ENCODE data around the gene PGBD4. TPM values are rescaled to one million over a fixed set of nuclear protein-coding genes. Genes with fewer than 3 reads are reported as not detected.
"Not testable (repeated sequence)": the region's sequence is repeated elsewhere in the genome, so short reads cannot be mapped to it uniquely, and the experiment has no call there.

The PGBD4 gene
- total RNA-seq, 2 donors from 2014 or later: 0.68 to 0.93 TPM

- Mint-ChIP-seq H3K36me3 (ENCODE audit: low read depth) (no peaks in the 10 kb centered on the region), H3K9me3 (peaks cover 7% of the 10 kb centered on the region), H3K4me1 (no peaks in the 10 kb centered on the region), H3K27me3 (ENCODE audit: insufficient read depth) (no peaks in the 10 kb centered on the region), H3K4me3 (no peak overlapping the region), H3K27ac (no peak overlapping the region)
- Histone ChIP-seq H3K27ac (ENCODE audit: low read depth, low read length) (no peak overlapping the region), H3K27me3 (ENCODE audit: control insufficient read depth, insufficient read depth, low read length, poor library complexity, severe bottlenecking) (no peaks in the 10 kb centered on the region), H3K9ac (ENCODE audit: extremely low read depth, low read length, poor library complexity, severe bottlenecking) (no peak overlapping the region), H3K36me3 (ENCODE audit: control insufficient read depth, insufficient read depth, low read length) (no peaks in the 10 kb centered on the region), H3K9me3 (ENCODE audit: control insufficient read depth, low read length) (peaks cover 4% of the 10 kb centered on the region), H3K4me3 (ENCODE audit: low read length) (no peak overlapping the region), H3K4me1 (ENCODE audit: control insufficient read depth, insufficient read depth, low read length) (no peaks in the 10 kb centered on the region)
- no peak for TF ChIP-seq CTCF (conservative IDR thresholded peaks at IDR 0.05)
- WGBS, 2 experiments (ENCODE audit: insufficient coverage in 1 of 2, insufficient read length in 1 of 2): 95 to 96% methylated on average over 3 of the region's 4 CpGs
- DNase-seq: no peak
Measured at GRCh38 chr15:34119291-34119690, 17.4 kb downstream of the PGBD4 start.

DNA sequence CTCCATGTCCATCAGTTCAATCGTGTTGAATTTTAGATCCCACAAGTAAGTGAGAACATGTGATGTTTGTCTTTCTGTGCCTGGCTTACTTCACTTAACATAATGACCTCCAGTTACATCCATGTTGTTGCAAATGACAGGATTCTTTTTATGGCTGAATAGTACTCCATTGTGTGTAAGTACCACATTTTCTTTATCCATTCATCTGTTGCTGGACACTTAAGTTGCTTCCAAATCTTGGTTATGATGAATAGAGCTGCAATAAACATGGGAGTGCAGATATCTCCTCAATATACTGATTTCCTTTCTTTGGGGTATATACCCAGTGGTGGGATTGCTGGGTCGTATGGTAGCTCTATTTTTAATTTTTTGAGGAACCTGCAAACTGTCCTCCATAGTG lies 18.5 kb downstream of the PGBD4 start:
- H3K27ac Mint-ChIP-seq, H3K4me1 Mint-ChIP-seq: not testable (repeated sequence)
- 92% methylated on average over 2 of the region's 2 CpGs; no CpG with 5 or more reads in 1 of the 2 experiments for WGBS, 2 experiments (ENCODE audit: insufficient coverage in 1 of 2, insufficient read length in 1 of 2)

GRCh38 chr15:34121786-34122185 lies 19.9 kb downstream of the PGBD4 start:
- not testable (repeated sequence) for H3K4me1 ChIP-seq (ENCODE audit: control insufficient read depth, insufficient read depth, low read length); H3K27me3 Mint-ChIP-seq (ENCODE audit: insufficient read depth); H3K4me1 Mint-ChIP-seq; H3K27me3 ChIP-seq (ENCODE audit: control insufficient read depth, insufficient read depth, low read length, poor library complexity, severe bottlenecking); DNase-seq; H3K4me3 Mint-ChIP-seq; H3K27ac ChIP-seq (ENCODE audit: low read depth, low read length); H3K9me3 Mint-ChIP-seq; H3K27ac Mint-ChIP-seq; H3K4me3 ChIP-seq (ENCODE audit: low read length); H3K36me3 ChIP-seq (ENCODE audit: control insufficient read depth, insufficient read depth, low read length); H3K9ac ChIP-seq (ENCODE audit: extremely low read depth, low read length, poor library complexity, severe bottlenecking); H3K36me3 Mint-ChIP-seq (ENCODE audit: low read depth); H3K9me3 ChIP-seq (ENCODE audit: control insufficient read depth, low read length)
- WGBS, 2 experiments (ENCODE audit: insufficient coverage in 1 of 2, insufficient read length in 1 of 2): 81 to 87% methylated on average over 8 to 12 of the region's 12 CpGs

More for the DNA sequence above, 18.5 kb downstream of the PGBD4 start:
- not testable (repeated sequence) for H3K9me3 Mint-ChIP-seq; H3K36me3 Mint-ChIP-seq (ENCODE audit: low read depth); H3K9me3 ChIP-seq (ENCODE audit: control insufficient read depth, low read length); H3K27me3 ChIP-seq (ENCODE audit: control insufficient read depth, insufficient read depth, low read length, poor library complexity, severe bottlenecking); H3K4me3 Mint-ChIP-seq; H3K27me3 Mint-ChIP-seq (ENCODE audit: insufficient read depth); DNase-seq; H3K4me1 ChIP-seq (ENCODE audit: control insufficient read depth, insufficient read depth, low read length); H3K36me3 ChIP-seq (ENCODE audit: control insufficient read depth, insufficient read depth, low read length); H3K27ac ChIP-seq (ENCODE audit: low read depth, low read length); H3K4me3 ChIP-seq (ENCODE audit: low read length); H3K9ac ChIP-seq (ENCODE audit: extremely low read depth, low read length, poor library complexity, severe bottlenecking)

DNA sequence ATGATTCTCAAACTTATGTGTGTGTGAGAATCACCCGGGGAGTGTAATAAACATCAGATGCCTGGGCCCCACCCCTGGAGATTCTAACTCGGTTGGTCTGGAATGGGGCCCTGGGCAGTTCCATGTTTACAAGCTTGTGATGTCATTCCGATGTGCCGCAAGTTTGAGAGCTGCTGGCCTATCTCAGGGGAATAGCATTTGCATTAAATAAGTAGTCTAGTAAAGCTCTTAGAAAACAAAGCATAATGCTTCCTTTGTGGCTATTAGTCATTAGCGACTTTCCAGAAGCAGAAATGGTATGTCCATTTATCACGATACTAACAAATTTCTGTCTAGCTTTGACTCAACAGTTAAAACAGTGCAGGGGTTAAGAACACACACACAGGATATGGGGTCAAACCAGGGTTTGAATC lies 20.9 kb downstream of the PGBD4 start:
- TF ChIP-seq CTCF (conservative IDR thresholded peaks at IDR 0.05): no peak
- Mint-ChIP-seq H3K27me3 (ENCODE audit: insufficient read depth) (no peaks in the 10 kb centered on the region), H3K36me3 (ENCODE audit: low read depth) (no peaks in the 10 kb centered on the region), H3K4me3 (no peak overlapping the region), H3K27ac (no peak overlapping the region), H3K9me3 (peaks cover 7% of the 10 kb centered on the region), H3K4me1 (no peaks in the 10 kb centered on the region)
- H3K36me3 ChIP-seq (ENCODE audit: control insufficient read depth, insufficient read depth, low read length): no peaks in the 10 kb centered on the region
- no peaks in the 10 kb centered on the region for H3K4me1 ChIP-seq (ENCODE audit: control insufficient read depth, insufficient read depth, low read length)
- no peak overlapping the region for H3K4me3 ChIP-seq (ENCODE audit: low read length)
- no peak overlapping the region for H3K9ac ChIP-seq (ENCODE audit: extremely low read depth, low read length, poor library complexity, severe bottlenecking)
- no peak for DNase-seq
- WGBS, 2 experiments (ENCODE audit: insufficient coverage in 1 of 2, insufficient read length in 1 of 2): 88 to 96% methylated on average over 4 to 6 of the region's 6 CpGs
- H3K9me3 ChIP-seq (ENCODE audit: control insufficient read depth, low read length): peaks cover 4% of the 10 kb centered on the region
- no peaks in the 10 kb centered on the region for H3K27me3 ChIP-seq (ENCODE audit: control insufficient read depth, insufficient read depth, low read length, poor library complexity, severe bottlenecking)
- H3K27ac ChIP-seq (ENCODE audit: low read depth, low read length): no peak overlapping the region
